ENCODE measurements around the gene GOLGA5.

DNA sequence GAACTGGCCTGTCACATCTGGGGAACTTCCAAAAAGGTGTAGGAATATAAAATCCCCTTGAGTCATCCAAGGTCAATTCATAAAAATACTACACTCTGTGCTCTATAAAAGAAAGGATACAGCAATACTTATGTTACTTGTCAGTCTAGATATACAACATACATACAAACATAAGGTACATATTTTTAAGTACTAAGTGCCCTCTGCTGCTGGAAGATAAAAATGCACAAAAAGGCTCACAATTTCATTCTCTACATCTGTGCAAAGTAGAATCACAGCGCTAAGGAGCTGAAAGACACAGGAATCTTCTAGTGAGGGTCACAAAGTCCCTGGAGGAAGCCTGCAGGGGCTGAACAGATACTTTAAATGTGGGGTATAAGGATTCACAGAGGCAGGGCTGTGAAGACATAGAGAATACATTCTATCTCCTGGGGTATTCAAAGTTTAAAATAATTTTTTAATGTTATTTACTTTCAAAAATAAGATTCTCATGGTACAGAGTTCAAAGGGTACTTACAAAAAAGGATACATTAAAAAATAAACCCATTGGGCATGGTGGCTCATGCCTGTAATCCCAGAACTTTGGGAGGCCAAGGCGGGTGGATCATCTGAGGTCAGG, 10.2 kb upstream of the GOLGA5 start:
- TF ChIP-seq EP300 (IDR thresholded peaks at IDR 0.05) (no peak), POLR2A (IDR thresholded peaks at IDR 0.05) (no peak), POLR2AphosphoS5 (IDR thresholded peaks at IDR 0.05) (no peak)
- TF ChIP-seq, protein P1, sequence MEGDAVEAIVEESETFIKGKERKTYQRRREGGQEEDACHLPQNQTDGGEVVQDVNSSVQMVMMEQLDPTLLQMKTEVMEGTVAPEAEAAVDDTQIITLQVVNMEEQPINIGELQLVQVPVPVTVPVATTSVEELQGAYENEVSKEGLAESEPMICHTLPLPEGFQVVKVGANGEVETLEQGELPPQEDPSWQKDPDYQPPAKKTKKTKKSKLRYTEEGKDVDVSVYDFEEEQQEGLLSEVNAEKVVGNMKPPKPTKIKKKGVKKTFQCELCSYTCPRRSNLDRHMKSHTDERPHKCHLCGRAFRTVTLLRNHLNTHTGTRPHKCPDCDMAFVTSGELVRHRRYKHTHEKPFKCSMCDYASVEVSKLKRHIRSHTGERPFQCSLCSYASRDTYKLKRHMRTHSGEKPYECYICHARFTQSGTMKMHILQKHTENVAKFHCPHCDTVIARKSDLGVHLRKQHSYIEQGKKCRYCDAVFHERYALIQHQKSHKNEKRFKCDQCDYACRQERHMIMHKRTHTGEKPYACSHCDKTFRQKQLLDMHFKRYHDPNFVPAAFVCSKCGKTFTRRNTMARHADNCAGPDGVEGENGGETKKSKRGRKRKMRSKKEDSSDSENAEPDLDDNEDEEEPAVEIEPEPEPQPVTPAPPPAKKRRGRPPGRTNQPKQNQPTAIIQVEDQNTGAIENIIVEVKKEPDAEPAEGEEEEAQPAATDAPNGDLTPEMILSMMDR (IDR thresholded peaks at IDR 0.05), result peak; percentile 34 to 78 (median 66)

Data from upper lobe of left lung (tissue), 4 donors.